HEK293 (cell line): Measurements from ENCODE around the gene MKNK2.

Experiments
- BCL11A ChIP-seq: fragments of 450-650 bp; formaldehyde crosslinking; IDR thresholded peaks from 2 replicates; pipeline ENCODE4 v1.5.1; 2016; ENCODE audit warnings: low read depth, missing biosample characterization, missing genetic modification characterization
- BCL6B ChIP-seq: fragments of 450-650 bp; formaldehyde crosslinking; IDR thresholded peaks from 2 replicates; pipeline ENCODE4 v1.5.1; 2017; ENCODE audit warnings: missing biosample characterization, missing genetic modification characterization
- HIC1 ChIP-seq: fragments of 450-650 bp; formaldehyde crosslinking; IDR thresholded peaks from 2 replicates; pipeline ENCODE4 v1.5.1; 2016; ENCODE audit warnings: missing biosample characterization, missing genetic modification characterization
- KLF1 ChIP-seq: fragments of 450-650 bp; formaldehyde crosslinking; IDR thresholded peaks from 2 replicates; pipeline ENCODE4 v1.5.1; 2016; ENCODE audit warnings: missing biosample characterization, missing genetic modification characterization
- KLF16 ChIP-seq: fragments of 450-650 bp; formaldehyde crosslinking; IDR thresholded peaks from 2 replicates; pipeline ENCODE4 v1.5.1; 2017; ENCODE audit warnings: missing biosample characterization, missing genetic modification characterization
- KLF7 ChIP-seq: fragments of 450-650 bp; formaldehyde crosslinking; IDR thresholded peaks from 2 replicates; pipeline ENCODE4 v1.5.1; 2016; ENCODE audit warnings: missing biosample characterization, missing genetic modification characterization, borderline replicate concordance
- PRDM1 ChIP-seq: fragments of 450-650 bp; formaldehyde crosslinking; IDR thresholded peaks from 2 replicates; pipeline ENCODE4; 2016; ENCODE audit warnings: missing biosample characterization, missing genetic modification characterization
- PRDM4 ChIP-seq: fragments of 450-650 bp; formaldehyde crosslinking; IDR thresholded peaks from 2 replicates; pipeline ENCODE4 v1.5.1; 2017; ENCODE audit warnings: missing biosample characterization, missing genetic modification characterization
- SETDB1 ChIP-seq: IDR thresholded peaks from one replicate; pipeline ENCODE4 v1.6.1; 2017; ENCODE audit warnings: mild to moderate bottlenecking, low read length, moderate library complexity, mixed read lengths; ENCODE audit not compliant: insufficient read length
- SP3 ChIP-seq: fragments of 450-650 bp; formaldehyde crosslinking; IDR thresholded peaks from 2 replicates; pipeline ENCODE4 v1.5.1; 2016; ENCODE audit warnings: missing biosample characterization, missing genetic modification characterization
- ZFP37 ChIP-seq: fragments of 450-650 bp; formaldehyde crosslinking; IDR thresholded peaks from 2 replicates; pipeline ENCODE4 v1.5.1; 2016; ENCODE audit warnings: missing biosample characterization, missing genetic modification characterization
- ZFP41 ChIP-seq: fragments of 450-650 bp; formaldehyde crosslinking; IDR thresholded peaks from 2 replicates; pipeline ENCODE4 v1.5.1; 2016; ENCODE audit warnings: missing biosample characterization, missing genetic modification characterization, borderline replicate concordance
- ZIC2 ChIP-seq: fragments of 450-650 bp; formaldehyde crosslinking; IDR thresholded peaks from 2 replicates; pipeline ENCODE4 v1.5.1; 2016; ENCODE audit warnings: missing biosample characterization, missing genetic modification characterization
- ZNF324 ChIP-seq: fragments of 450-650 bp; formaldehyde crosslinking; IDR thresholded peaks from 2 replicates; pipeline ENCODE4 v1.5.1; 2016; ENCODE audit warnings: missing biosample characterization, missing genetic modification characterization
- ZNF394 ChIP-seq: fragments of 450-650 bp; formaldehyde crosslinking; IDR thresholded peaks from 2 replicates; pipeline ENCODE4 v1.5.1; 2016; ENCODE audit warnings: missing biosample characterization, missing genetic modification characterization, mild to moderate bottlenecking, moderate library complexity, borderline replicate concordance
- ZNF433 ChIP-seq: fragments of 450-650 bp; formaldehyde crosslinking; IDR thresholded peaks from 2 replicates; pipeline ENCODE4 v1.5.1; 2016; ENCODE audit warnings: missing biosample characterization, missing genetic modification characterization, low read depth
- ZNF473 ChIP-seq: fragments of 450-650 bp; formaldehyde crosslinking; IDR thresholded peaks from 2 replicates; pipeline ENCODE4 v1.5.1; 2017; ENCODE audit warnings: missing biosample characterization, missing genetic modification characterization
- ZNF518A ChIP-seq: fragments of 450-650 bp; formaldehyde crosslinking; conservative IDR thresholded peaks from 2 replicates; pipeline ENCODE4 v1.5.1; 2016; ENCODE audit warnings: low read depth, missing biosample characterization, missing genetic modification characterization
- ZNF529 ChIP-seq: fragments of 450-650 bp; formaldehyde crosslinking; IDR thresholded peaks from 2 replicates; pipeline ENCODE4 v1.5.1; 2017; ENCODE audit warnings: missing genetic modification characterization, missing biosample characterization; ENCODE audit not compliant: insufficient replicate concordance
- ZNF658 ChIP-seq: fragments of 450-650 bp; formaldehyde crosslinking; IDR thresholded peaks from 2 replicates; pipeline ENCODE4; 2016; ENCODE audit warnings: missing biosample characterization, missing genetic modification characterization
- ZNF76 ChIP-seq: fragments of 450-650 bp; formaldehyde crosslinking; IDR thresholded peaks from 2 replicates; pipeline ENCODE4; 2016; ENCODE audit warnings: low read depth, missing biosample characterization, missing genetic modification characterization, borderline replicate concordance
- ZSCAN23 ChIP-seq: fragments of 450-650 bp; formaldehyde crosslinking; IDR thresholded peaks from 2 replicates; pipeline ENCODE4 v1.5.1; 2016; ENCODE audit warnings: missing biosample characterization, missing genetic modification characterization
- TF ChIP-seq, protein P1 (sequence below): fragments of 450-650 bp; formaldehyde crosslinking; IDR thresholded peaks from 2 replicates; pipeline ENCODE4 v1.5.1; 2016; ENCODE audit warnings: missing biosample characterization, missing genetic modification characterization

Gene MKNK2

GRCh38 chr19:2049741-2050348, 1.2 kb downstream of the MKNK2 start (continued):
- TF ChIP-seq ZSCAN23 (0 out of 2 replicates have a peak, but pooled peaks have one; percentile 16), KLF7 (peak; percentile 78; the same call in 1 of the 2 replicates), BCL6B (tag by site-specific recombination) (no peak), ZNF324 (tag by site-specific recombination) (peak; percentile 90), ZNF473 (tag by site-specific recombination) (no peak), ZNF433 (tag by site-specific recombination) (no peak), ZNF394 (tag by site-specific recombination) (peak; percentile 52; the same call in 1 of the 2 replicates), KLF1 (tag by site-specific recombination) (peak; percentile 89), BCL11A (tag by site-specific recombination) (peak; percentile 38; the same call in 1 of the 2 replicates), SETDB1 (no peak), PRDM1 (tag by site-specific recombination) (peak; percentile 76), PRDM4 (tag by site-specific recombination) (peak; percentile 78), ZFP37 (tag by site-specific recombination) (0 out of 2 replicates have a peak, but pooled peaks have one; percentile 61), KLF16 (tag by site-specific recombination) (peak; percentile 92), ZNF658 (tag by site-specific recombination) (no peak), ZIC2 (tag by site-specific recombination) (peak; percentile 87), SP3 (tag by site-specific recombination) (peak; percentile 64), ZNF76 (tag by site-specific recombination) (peak; percentile 4; the same call in 1 of the 2 replicates), ZFP41 (tag by site-specific recombination) (no peak), ZNF529 (tag by site-specific recombination) (no peak), ZNF518A (tag by site-specific recombination) (no peak), HIC1 (tag by site-specific recombination) (peak; percentile 97)
- TF ChIP-seq, protein P1, sequence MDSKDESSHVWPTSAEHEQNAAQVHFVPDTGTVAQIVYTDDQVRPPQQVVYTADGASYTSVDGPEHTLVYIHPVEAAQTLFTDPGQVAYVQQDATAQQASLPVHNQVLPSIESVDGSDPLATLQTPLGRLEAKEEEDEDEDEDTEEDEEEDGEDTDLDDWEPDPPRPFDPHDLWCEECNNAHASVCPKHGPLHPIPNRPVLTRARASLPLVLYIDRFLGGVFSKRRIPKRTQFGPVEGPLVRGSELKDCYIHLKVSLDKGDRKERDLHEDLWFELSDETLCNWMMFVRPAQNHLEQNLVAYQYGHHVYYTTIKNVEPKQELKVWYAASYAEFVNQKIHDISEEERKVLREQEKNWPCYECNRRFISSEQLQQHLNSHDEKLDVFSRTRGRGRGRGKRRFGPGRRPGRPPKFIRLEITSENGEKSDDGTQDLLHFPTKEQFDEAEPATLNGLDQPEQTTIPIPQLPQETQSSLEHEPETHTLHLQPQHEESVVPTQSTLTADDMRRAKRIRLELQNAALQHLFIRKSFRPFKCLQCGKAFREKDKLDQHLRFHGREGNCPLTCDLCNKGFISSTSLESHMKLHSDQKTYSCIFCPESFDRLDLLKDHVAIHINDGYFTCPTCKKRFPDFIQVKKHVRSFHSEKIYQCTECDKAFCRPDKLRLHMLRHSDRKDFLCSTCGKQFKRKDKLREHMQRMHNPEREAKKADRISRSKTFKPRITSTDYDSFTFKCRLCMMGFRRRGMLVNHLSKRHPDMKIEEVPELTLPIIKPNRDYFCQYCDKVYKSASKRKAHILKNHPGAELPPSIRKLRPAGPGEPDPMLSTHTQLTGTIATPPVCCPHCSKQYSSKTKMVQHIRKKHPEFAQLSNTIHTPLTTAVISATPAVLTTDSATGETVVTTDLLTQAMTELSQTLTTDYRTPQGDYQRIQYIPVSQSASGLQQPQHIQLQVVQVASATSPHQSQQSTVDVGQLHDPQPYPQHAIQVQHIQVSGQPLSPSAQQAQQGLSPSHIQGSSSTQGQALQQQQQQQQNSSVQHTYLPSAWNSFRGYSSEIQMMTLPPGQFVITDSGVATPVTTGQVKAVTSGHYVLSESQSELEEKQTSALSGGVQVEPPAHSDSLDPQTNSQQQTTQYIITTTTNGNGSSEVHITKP (tag by site-specific recombination): peak; percentile 87; the same call in 1 of the 2 replicates
